Measurements from ENCODE around the gene ADRM1.

ADRM1 gene

DNA sequence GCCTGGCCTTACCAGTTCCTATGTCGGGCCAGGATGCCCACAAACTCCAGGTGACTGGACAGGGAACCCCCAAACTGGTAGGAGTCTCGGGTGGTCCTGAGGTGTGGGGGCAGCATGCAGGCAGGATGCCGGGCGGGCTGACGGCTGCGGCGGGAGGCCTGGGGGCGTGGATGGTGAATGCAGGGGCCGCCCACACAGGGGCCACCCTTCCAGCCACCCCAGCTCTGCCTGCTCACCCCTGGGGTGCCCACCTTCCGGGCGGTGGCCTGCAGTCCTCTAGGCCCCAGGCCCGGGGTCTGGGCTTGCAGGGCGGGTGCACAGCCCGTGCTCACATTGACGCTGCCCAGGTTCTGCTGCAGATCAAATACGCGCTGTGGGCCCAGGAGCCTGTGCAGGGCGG, 8.4 kb downstream of the ADRM1 start:
- Histone ChIP-seq H3K36me3 (ENCODE audit: control insufficient read depth, insufficient read depth, low read length) (peaks cover 24% of the 10 kb centered on the region), H2AK5ac (ENCODE audit: low read length) (no peak overlapping the region), H3K18ac (ENCODE audit: low read length) (no peak overlapping the region), H2BK15ac (replicated peaks; ENCODE audit: low read depth) (no peak overlapping the region), H3K79me2 (ENCODE audit: control insufficient read depth, insufficient read depth, low read length) (peaks cover 2% of the 10 kb centered on the region), H3K56ac (ENCODE audit: low read length) (no peak overlapping the region), H3K4me3 (ENCODE audit: low read length) (no peak overlapping the region), H3K27ac (ENCODE audit: low read depth, low read length) (no peak overlapping the region), H3K23ac (ENCODE audit: low read length) (no peak overlapping the region), H2BK120ac (ENCODE audit: low read depth, low read length) (no peak overlapping the region), H3K4me1 (ENCODE audit: control insufficient read depth, low read depth, low read length) (no peaks in the 10 kb centered on the region), H4K5ac (ENCODE audit: low read length) (no peak overlapping the region), H3K27me3 (ENCODE audit: insufficient read depth, low read length, poor library complexity) (no peaks in the 10 kb centered on the region), H3K79me1 (ENCODE audit: low read length) (no peaks in the 10 kb centered on the region), H3K4ac (ENCODE audit: low read depth, low read length) (no peak overlapping the region), H4K8ac (ENCODE audit: low read depth, low read length) (no peak overlapping the region), H3K4me2 (ENCODE audit: low read length) (no peak overlapping the region), H2BK5ac (ENCODE audit: low read length) (no peak overlapping the region), H3K9ac (ENCODE audit: low read length) (no peak overlapping the region)
- WGBS (ENCODE audit: extremely low coverage, insufficient coverage, low lambda C conversion rate): no CpG with 5 or more reads among the region's 18 CpGs
- no peak for DNase-seq

DNA sequence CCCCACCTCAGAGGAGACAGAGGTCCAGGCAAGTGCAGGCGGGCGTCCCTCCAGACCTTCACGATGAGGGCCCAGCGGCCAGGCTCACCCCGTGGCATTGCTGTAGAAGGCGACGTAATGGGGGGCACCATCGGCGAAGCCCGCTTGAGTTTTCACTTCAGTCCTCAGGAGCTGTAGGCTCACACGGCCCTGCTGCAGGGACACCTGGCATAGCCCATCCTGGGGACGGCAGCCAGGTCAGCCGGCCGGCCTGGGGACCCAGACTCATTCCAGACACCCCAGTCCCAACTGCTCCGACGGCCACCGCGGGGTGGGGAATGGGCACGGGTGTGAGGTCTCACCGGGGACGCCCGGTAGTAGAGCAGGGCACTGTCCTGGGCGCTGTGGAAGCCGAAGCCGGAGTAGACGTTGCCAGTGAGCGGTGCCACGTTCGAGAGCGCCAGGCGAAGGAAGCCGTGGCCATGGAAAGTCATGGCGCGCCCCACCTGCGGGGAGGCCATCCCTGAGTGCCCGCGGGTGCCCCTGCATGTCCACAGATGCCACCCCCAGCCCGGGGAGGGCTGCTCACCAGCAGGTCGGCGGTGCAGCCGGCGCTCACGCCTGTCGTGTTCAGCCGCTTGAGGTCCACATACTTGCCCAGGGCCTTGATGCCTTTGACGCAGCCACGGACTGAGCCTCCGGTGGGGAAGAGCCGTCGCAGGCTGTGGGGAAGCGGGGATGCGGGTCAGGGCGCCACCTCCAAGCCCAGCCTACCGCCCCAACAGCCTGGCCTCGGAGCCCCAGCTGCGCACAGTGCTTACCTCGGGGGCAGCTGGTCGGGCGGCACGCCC, 9.2 kb downstream of the ADRM1 start:
- H3K36me3 ChIP-seq (ENCODE audit: control insufficient read depth, insufficient read depth, low read length): peaks cover 26% of the 10 kb centered on the region
- no peak overlapping the region for H2BK15ac ChIP-seq (replicated peaks; ENCODE audit: low read depth)
- H3K79me1 ChIP-seq (ENCODE audit: low read length): no peaks in the 10 kb centered on the region
- H3K18ac ChIP-seq (ENCODE audit: low read length): no peak overlapping the region
- no peak overlapping the region for H2BK120ac ChIP-seq (ENCODE audit: low read depth, low read length)
- no peaks in the 10 kb centered on the region for H3K4me1 ChIP-seq (ENCODE audit: control insufficient read depth, low read depth, low read length)
- H3K27ac ChIP-seq (ENCODE audit: low read depth, low read length): no peak overlapping the region
- H3K4me2 ChIP-seq (ENCODE audit: low read length): no peak overlapping the region
- WGBS (ENCODE audit: extremely low coverage, insufficient coverage, low lambda C conversion rate): no CpG with 5 or more reads among the region's 60 CpGs
- H3K56ac ChIP-seq (ENCODE audit: low read length): no peak overlapping the region
- no peak overlapping the region for H4K8ac ChIP-seq (ENCODE audit: low read depth, low read length)
- no peaks in the 10 kb centered on the region for H3K27me3 ChIP-seq (ENCODE audit: insufficient read depth, low read length, poor library complexity)
- H2BK5ac ChIP-seq (ENCODE audit: low read length): no peak overlapping the region
- DNase-seq: no peak
- H3K4me3 ChIP-seq (ENCODE audit: low read length): no peak overlapping the region
- H3K79me2 ChIP-seq (ENCODE audit: control insufficient read depth, insufficient read depth, low read length): no peaks in the 10 kb centered on the region
- H4K5ac ChIP-seq (ENCODE audit: low read length): no peak overlapping the region
- no peak overlapping the region for H2AK5ac ChIP-seq (ENCODE audit: low read length)
- H3K23ac ChIP-seq (ENCODE audit: low read length): no peak overlapping the region
- no peak overlapping the region for H3K4ac ChIP-seq (ENCODE audit: low read depth, low read length)
- no peak overlapping the region for H3K9ac ChIP-seq (ENCODE audit: low read length)

DNA sequence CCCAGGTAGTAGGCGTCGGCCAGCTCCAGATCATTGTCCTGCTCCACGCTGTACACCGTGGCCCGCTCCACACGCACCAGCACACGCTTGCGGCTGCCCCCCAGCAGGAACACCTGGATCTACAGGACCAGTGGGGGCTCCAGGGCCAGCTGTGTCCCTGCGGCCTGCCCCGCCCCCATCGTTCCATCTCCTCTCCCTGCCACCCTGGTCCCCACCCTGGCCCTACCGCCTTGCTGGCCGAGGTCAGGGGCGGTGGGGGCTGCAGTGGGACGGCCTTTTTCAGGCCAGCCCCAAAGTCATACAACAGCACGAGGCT, 9.8 kb downstream of the ADRM1 start:
- H2BK120ac ChIP-seq (ENCODE audit: low read depth, low read length): no peak overlapping the region
- H3K4ac ChIP-seq (ENCODE audit: low read depth, low read length): no peak overlapping the region
- WGBS (ENCODE audit: extremely low coverage, insufficient coverage, low lambda C conversion rate): no CpG with 5 or more reads among the region's 16 CpGs
- H3K56ac ChIP-seq (ENCODE audit: low read length): no peak overlapping the region
- H3K4me1 ChIP-seq (ENCODE audit: control insufficient read depth, low read depth, low read length): no peaks in the 10 kb centered on the region
- no peak overlapping the region for H3K4me3 ChIP-seq (ENCODE audit: low read length)
- H3K27ac ChIP-seq (ENCODE audit: low read depth, low read length): no peak overlapping the region
- H3K79me1 ChIP-seq (ENCODE audit: low read length): no peaks in the 10 kb centered on the region
- H3K23ac ChIP-seq (ENCODE audit: low read length): no peak overlapping the region
- no peak overlapping the region for H3K4me2 ChIP-seq (ENCODE audit: low read length)
- H3K9ac ChIP-seq (ENCODE audit: low read length): no peak overlapping the region
- H2BK5ac ChIP-seq (ENCODE audit: low read length): no peak overlapping the region
- H2AK5ac ChIP-seq (ENCODE audit: low read length): no peak overlapping the region
- DNase-seq: no peak
- no peak overlapping the region for H4K8ac ChIP-seq (ENCODE audit: low read depth, low read length)
- peaks cover 25% of the 10 kb centered on the region for H3K36me3 ChIP-seq (ENCODE audit: control insufficient read depth, insufficient read depth, low read length)
- H3K79me2 ChIP-seq (ENCODE audit: control insufficient read depth, insufficient read depth, low read length): no peaks in the 10 kb centered on the region
- H2BK15ac ChIP-seq (replicated peaks; ENCODE audit: low read depth): no peak overlapping the region
- H3K27me3 ChIP-seq (ENCODE audit: insufficient read depth, low read length, poor library complexity): no peaks in the 10 kb centered on the region
- H4K5ac ChIP-seq (ENCODE audit: low read length): no peak overlapping the region
- H3K18ac ChIP-seq (ENCODE audit: low read length): no peak overlapping the region

DNA sequence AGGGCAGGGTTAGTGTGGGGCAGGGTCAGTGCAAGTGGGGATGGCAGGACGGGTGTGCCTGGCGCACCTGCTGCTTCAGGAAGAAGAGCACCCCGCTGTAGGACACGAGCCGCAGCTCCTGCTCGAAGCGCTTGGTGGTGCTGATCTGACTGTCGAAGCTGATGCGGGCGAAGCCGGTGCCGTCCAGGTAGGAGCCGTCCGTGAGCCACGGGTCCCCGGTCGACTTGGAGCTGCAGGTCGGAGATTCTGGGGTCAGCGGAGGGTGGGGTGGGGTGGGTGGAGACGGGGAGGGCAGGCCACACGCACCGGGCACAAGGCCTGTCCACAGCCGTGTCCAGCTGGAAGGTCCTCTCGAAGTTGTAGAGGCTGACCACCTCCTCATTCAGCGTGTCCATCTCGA, 10.2 kb downstream of the ADRM1 start:
- no peaks in the 10 kb centered on the region for H3K79me1 ChIP-seq (ENCODE audit: low read length)
- no peak overlapping the region for H4K8ac ChIP-seq (ENCODE audit: low read depth, low read length)
- H2AK5ac ChIP-seq (ENCODE audit: low read length): no peak overlapping the region
- H3K27me3 ChIP-seq (ENCODE audit: insufficient read depth, low read length, poor library complexity): no peaks in the 10 kb centered on the region
- H3K27ac ChIP-seq (ENCODE audit: low read depth, low read length): no peak overlapping the region
- H2BK120ac ChIP-seq (ENCODE audit: low read depth, low read length): no peak overlapping the region
- no peak overlapping the region for H3K9ac ChIP-seq (ENCODE audit: low read length)
- no peak overlapping the region for H4K5ac ChIP-seq (ENCODE audit: low read length)
- no peak overlapping the region for H3K4me3 ChIP-seq (ENCODE audit: low read length)
- H3K79me2 ChIP-seq (ENCODE audit: control insufficient read depth, insufficient read depth, low read length): no peaks in the 10 kb centered on the region
- H3K18ac ChIP-seq (ENCODE audit: low read length): no peak overlapping the region
- no peak overlapping the region for H2BK5ac ChIP-seq (ENCODE audit: low read length)
- H2BK15ac ChIP-seq (replicated peaks; ENCODE audit: low read depth): no peak overlapping the region
- no peak for DNase-seq
- H3K23ac ChIP-seq (ENCODE audit: low read length): no peak overlapping the region
- no peak overlapping the region for H3K56ac ChIP-seq (ENCODE audit: low read length)
- no CpG with 5 or more reads among the region's 26 CpGs for WGBS (ENCODE audit: extremely low coverage, insufficient coverage, low lambda C conversion rate)
- H3K4me1 ChIP-seq (ENCODE audit: control insufficient read depth, low read depth, low read length): no peaks in the 10 kb centered on the region
- H3K4me2 ChIP-seq (ENCODE audit: low read length): no peak overlapping the region
- H3K4ac ChIP-seq (ENCODE audit: low read depth, low read length): no peak overlapping the region
- H3K36me3 ChIP-seq (ENCODE audit: control insufficient read depth, insufficient read depth, low read length): peaks cover 20% of the 10 kb centered on the region

DNA sequence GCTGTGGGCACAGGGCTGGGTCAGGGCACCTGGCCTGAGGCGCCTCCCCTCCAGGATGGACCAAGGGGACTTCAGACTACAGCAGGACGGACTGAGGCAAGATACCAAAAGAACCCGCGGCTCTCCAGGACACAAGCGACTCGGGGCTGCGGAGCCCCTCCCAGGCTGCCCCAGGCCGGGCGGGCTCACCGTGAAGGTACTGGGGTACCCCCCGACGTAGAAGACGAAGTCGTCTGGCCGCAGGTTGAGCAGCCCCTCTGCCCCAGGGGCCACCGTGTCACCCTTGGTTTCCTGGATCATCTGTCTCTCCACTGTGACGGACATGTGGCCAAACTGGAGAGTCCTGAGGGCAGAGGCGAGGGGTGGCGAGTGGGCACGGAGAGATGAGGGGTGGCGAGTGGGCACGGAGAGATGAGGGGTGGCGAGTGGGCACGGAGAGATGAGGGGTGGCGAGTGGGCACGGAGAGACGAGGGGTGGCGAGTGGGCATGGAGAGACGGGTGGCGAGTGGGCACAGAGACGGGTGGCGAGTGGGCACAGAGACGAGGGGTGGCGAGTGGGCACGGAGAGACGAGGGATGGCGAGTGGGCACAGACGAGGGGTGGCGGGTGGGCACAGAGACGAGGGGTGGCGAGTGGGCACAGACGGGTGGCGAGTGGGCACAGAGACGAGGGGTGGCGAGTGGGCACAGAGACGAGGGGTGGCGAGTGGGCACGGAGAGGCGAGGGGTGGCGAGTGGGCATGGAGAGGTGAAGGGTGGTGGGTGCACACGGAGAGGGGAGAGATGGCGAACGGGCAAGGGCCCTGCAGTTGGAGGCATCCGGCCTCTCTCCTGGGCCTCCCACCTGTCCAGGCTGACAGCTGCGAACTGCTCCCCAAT, 10.9 kb downstream of the ADRM1 start:
- Histone ChIP-seq H2BK5ac (ENCODE audit: low read length) (no peak overlapping the region), H4K8ac (ENCODE audit: low read depth, low read length) (no peak overlapping the region), H2AK5ac (ENCODE audit: low read length) (no peak overlapping the region), H3K4ac (ENCODE audit: low read depth, low read length) (no peak overlapping the region), H3K79me2 (ENCODE audit: control insufficient read depth, insufficient read depth, low read length) (no peaks in the 10 kb centered on the region), H3K18ac (ENCODE audit: low read length) (no peak overlapping the region), H4K5ac (ENCODE audit: low read length) (no peak overlapping the region), H3K4me2 (ENCODE audit: low read length) (no peak overlapping the region), H3K56ac (ENCODE audit: low read length) (no peak overlapping the region), H3K4me3 (ENCODE audit: low read length) (no peak overlapping the region), H3K23ac (ENCODE audit: low read length) (no peak overlapping the region), H3K4me1 (ENCODE audit: control insufficient read depth, low read depth, low read length) (no peaks in the 10 kb centered on the region), H3K27ac (ENCODE audit: low read depth, low read length) (no peak overlapping the region), H2BK15ac (replicated peaks; ENCODE audit: low read depth) (no peak overlapping the region), H3K79me1 (ENCODE audit: low read length) (no peaks in the 10 kb centered on the region), H2BK120ac (ENCODE audit: low read depth, low read length) (no peak overlapping the region), H3K27me3 (ENCODE audit: insufficient read depth, low read length, poor library complexity) (no peaks in the 10 kb centered on the region), H3K9ac (ENCODE audit: low read length) (no peak overlapping the region), H3K36me3 (ENCODE audit: control insufficient read depth, insufficient read depth, low read length) (peaks cover 14% of the 10 kb centered on the region)
- no peak for DNase-seq
- no CpG with 5 or more reads among the region's 55 CpGs for WGBS (ENCODE audit: extremely low coverage, insufficient coverage, low lambda C conversion rate)
